ENCODE measurements around the gene GRPEL2.

GRPEL2 gene

GRCh38 chr5:149319174-149319573 is 26.1 kb upstream of the GRPEL2 start:
- DNase-seq (ENCODE audit: low read depth): no peak

GRCh38 chr5:149320791-149321330 is 24.4 kb upstream of the GRPEL2 start:
- DNase-seq (ENCODE audit: low read depth): no peak

GRCh38 chr5:149322518-149322917 is 22.8 kb upstream of the GRPEL2 start:
- no peak for DNase-seq (ENCODE audit: low read depth)

GRCh38 chr5:149323210-149323609 is 22.1 kb upstream of the GRPEL2 start:
- no peak for DNase-seq (ENCODE audit: low read depth)

DNA sequence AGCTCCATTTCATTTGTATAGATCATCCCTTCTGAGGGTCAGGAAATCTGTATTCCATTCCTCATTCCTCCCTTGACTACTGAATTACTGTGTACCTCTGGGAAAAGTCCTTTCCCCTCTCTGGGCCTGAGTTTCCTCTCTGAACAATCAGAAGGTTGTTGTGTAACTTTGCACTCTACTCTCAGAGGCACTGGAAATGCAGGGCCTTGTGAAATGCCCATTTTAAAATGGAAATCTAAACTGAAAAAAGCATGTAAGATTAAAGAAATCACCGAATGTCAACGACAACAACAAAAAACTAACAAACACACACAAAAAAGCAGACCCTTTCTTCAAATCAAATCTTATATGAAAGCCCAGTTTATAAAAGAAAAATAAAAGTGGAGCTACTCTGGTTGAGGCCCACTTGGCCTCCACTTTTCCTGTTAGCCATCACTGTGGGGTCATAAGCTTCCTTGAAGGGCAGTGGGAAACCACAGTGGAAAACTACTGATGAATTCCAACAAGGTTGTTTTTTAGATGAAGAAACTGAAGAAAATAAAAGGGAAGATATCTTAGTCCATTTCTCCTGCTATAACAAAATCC is 21.6 kb upstream of the GRPEL2 start:
- DNase-seq (ENCODE audit: low read depth): no peak

GRCh38 chr5:149324641-149325040 is 20.7 kb upstream of the GRPEL2 start:
- no peak for DNase-seq (ENCODE audit: low read depth)

DNA sequence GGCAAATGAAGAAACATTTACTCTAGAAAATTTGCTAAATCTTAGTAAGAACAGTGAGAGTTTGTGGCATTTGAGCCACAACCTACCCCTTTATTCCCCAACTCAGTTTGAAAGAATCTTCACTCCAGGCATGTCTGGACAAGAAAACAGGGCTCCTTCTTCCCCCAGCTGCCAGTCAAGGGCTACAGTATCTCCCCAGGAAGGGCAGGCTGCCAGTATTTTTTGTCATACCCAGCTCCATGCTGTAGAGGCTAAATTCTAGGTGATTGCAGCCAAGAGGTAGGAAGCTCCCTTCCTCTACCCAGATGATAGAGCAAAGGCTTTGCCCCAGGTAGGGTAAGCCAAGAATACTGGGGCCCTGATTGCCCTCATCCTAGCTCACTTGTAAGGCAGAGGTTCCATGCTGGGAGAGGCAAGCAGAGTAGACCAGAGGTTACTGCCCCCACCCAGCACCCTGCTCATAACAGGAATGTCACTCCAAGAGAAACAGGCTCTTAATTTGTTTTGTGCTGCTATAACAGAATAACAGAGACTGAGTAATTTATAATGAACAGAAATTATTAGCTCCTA is 20.0 kb upstream of the GRPEL2 start:
- no peak for DNase-seq (ENCODE audit: low read depth)

DNA sequence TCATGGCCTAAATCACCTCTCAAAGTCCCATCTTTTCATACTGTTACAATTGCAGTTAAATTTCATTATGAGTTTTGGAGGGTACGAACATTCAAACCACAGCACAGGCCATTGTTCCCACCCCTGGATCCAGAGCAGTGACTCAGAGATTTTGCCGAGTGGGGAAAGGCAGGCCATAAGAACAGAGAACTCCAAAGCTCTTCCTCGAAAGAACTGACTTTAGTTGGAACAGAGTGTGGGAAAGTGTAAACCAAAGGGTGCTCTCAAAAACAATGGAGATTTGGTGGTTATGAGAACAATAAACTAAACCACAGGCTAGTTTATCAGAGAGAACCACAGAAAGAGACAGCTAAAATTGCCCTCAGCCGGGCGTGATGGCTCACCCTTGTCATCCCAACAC is 19.4 kb upstream of the GRPEL2 start:
- no peak for DNase-seq (ENCODE audit: low read depth)

DNA sequence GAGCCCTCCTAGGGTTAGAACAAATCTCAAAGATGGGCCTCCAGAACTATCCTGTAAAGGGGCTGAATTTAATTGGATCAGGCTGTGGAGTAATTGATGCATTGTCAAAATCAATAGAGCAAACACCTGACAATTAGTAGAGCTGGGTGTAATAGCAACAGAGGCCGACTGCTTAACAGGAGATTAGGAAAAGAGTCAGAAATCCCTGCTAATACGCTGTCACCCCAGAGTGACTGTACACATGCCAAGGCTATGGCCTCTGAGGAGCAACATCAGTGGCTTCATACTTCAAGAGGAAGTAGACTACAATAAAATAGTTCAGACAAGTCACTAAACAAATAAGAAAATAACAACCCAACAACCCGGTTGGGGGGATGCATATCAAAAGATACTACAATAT is 18.7 kb upstream of the GRPEL2 start:
- DNase-seq (ENCODE audit: low read depth): no peak

- DNase-seq (ENCODE audit: low read depth): no peak
These were observed 17.1 kb upstream of the GRPEL2 start for GRCh38 chr5:149328177-149328576.

DNA sequence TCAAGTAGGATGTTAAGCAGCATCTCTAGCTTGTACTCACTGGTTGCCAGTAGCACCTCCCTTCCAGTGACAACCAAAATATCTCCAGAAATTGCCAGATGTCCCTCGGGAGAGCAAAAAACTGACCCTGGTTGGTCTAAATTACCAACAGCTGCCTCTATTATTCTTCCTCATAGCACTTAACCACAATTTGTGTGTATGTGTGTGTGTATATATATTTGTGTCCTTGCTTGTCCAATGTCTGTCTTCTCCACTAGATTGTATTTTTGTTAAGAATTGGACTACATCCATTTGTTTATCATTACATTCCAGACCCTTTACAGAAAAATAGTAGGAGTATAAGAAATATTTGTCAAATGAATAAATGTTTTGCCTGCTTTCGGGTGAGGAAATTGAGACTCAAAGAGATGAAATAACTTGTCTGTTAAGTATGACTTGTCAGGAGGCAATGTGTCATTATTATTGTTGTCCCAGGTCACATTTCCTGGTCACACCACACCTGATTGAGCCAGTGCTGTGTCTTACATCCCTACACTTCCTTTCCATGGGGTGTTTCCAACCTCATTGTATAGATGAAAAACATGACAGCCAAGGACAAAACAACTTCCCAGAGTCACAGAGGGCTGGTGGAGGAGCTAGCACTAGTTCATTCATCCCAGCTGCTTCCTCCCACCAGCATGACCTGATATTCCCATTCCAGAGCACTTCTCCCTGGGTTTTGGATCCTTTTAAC is 11.4 kb upstream of the GRPEL2 start:
- DNase-seq (ENCODE audit: low read depth): no peak

DNA sequence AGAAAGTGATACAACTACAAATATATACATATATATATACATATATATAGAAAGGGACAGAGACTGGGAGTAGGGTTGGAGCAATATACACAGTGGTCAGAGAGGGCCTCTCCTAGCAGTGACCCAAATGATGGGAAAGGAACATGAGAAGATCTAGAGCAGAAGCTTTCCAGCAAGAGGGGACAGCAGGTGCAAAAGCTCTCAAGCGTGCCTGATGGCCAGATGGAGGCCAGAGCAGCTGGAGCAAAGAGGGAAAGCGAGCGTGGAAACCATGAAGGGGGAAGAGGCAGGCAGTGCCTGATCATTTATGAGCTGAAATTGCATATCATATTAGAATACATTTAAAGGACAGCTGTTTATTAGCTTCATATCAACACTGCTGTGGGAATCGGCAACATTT is 7.6 kb upstream of the GRPEL2 start:
- no peak for DNase-seq (ENCODE audit: low read depth)

DNA sequence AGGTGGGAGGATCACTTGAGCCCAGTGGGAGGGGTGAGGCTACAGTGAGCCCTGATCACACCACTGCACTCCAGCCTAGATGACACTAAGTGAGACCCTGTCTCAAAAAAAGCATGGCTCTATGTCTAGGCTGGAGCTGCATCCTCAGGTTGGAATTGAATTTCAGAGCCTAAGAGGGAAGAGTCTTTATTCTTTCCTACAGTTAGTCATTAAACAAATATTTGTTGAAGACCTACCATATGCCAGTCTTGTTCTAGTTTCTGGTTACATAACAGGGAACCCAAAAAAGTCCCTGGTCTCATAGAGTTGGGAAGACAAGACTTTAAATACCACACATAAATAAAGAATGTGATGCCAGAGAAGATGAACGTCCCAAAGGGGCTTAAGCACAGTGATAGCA is 6.9 kb upstream of the GRPEL2 start:
- no peak for DNase-seq (ENCODE audit: low read depth)

DNA sequence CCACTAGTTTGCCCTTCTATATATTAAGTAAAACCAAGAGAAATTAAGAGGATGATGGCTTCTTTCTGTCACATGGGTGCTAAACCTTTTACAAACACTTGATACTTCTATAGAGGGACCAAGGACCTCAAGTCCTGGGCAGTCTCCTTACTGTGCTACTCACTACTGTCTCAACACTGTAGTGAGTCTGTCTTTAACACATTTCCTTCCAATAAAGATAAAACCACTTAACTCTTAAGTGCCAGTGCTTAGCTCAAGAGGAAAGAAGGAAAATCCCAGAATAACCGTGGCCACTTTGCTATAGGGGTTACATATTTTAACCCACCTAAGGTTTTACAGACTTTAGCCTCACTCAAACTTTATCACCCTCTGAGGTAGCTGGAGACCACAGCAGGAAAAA is 4.4 kb upstream of the GRPEL2 start:
- no peak for DNase-seq (ENCODE audit: low read depth)

DNA sequence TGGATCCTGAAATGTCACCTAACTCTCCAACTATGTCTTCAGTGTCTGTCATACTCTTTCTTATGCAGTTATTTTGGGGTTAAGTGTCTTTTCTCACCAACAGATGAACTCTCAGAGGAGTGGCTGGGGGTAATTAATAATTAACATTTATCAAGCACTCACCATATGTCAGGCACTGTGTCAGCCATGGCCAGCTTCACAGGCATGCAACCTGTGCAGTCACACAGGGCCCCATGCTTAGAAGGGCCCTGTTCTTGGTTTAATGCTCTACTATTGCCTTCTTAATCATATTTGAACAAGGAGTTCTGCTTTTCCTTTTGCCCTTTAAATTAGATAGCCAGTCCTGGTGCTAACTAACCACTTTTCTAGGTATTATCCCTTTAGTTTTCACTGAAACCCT is 3.4 kb upstream of the GRPEL2 start:
- DNase-seq (ENCODE audit: low read depth): no peak

DNA sequence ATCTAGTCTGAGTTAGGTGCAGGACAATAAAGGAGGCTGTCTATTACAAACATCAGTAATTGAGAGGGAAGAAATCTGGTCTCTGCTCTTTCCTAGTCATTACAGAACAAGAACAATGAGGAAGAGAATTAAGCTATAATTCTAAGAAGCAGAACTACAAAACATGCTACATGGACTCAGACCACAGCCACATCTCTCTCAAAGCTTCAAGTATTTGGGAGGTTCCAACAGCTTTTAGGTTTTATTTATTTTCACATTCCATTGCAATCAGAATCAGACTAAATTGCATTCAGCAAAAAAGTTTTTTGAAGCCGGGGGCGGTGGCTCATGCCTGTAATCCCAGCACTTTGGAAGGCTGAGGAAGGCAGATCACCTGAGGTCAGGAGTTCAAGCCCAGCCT is 1.1 kb upstream of the GRPEL2 start:
- no peak for DNase-seq (ENCODE audit: low read depth)

GRCh38 chr5:149345892-149346222 is 558 bp downstream of the GRPEL2 start:
- no peak for DNase-seq (ENCODE audit: low read depth)

GRCh38 chr5:149348518-149348917 is 3.2 kb downstream of the GRPEL2 start:
- no peak for DNase-seq (ENCODE audit: low read depth)

DNA sequence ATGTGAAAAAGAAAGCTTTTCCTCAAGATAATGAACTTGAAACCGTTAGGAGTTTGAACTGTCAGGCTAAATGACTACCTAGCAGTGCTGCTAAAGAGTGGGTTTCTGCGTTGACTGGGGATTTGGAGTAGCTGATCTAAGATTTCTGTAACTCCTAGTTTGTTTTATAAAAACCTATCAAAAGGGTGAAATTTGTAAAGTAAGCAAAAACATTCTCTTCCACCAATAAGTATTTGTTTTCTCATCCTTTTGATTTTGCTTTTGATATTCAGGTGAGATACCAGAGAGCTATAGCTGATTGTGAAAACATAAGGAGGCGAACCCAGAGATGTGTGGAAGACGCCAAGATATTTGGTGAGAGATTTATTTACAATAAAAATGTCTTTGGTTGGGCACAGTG is 4.1 kb downstream of the GRPEL2 start:
- no peak for DNase-seq (ENCODE audit: low read depth)

DNA sequence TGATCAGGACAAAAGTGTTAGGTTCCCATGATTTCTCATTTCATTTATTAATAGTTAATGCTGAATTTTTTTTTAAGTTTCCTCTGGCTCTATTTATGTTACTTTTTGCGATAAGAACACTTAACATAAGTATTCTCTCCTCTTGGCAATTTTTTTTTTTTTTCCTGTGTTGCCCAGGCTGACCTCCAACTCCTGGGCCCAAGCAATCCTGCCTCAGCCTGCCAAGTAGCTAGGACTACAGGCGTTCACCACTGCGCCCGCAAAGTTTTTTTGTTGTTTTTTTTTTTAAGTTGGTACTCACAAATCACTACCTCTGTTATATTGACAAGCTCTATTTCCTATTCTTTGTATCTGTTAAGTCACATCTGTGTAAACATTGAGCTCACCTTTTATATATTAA is 6.9 kb downstream of the GRPEL2 start:
- DNase-seq (ENCODE audit: low read depth): no peak

DNA sequence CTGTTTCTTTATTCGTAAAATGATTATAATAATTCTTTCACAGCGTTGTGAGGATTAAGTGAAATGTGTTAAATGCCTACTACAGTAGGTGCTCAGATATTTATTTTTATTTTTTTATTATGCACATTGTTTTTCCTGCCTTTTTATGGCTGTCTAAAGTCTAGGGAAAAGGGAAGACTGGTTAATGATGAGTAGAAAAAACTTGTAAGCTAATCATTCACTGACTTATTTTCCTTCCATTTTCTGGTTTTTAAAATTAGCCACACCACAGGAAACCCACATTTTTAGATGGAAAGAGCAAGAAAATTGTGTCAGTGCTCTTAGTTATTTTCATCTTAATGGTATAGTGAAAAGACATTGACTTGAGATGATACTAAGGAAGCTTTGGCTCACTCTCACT is 8.6 kb downstream of the GRPEL2 start:
- no peak for DNase-seq (ENCODE audit: low read depth)

- DNase-seq (ENCODE audit: low read depth): no peak
These were observed 10.4 kb downstream of the GRPEL2 start for GRCh38 chr5:149355688-149356087.

- no peak for DNase-seq (ENCODE audit: low read depth)
These were observed 11.1 kb downstream of the GRPEL2 start for GRCh38 chr5:149356391-149356790.
